ENCODE data around the gene FGF14. TPM values are rescaled to one million over a fixed set of nuclear protein-coding genes. Genes with fewer than 3 reads are reported as not detected.

FGF14 gene
- total and polyA plus RNA-seq, 2 donors (not counting 3 experiments of a cell fraction or from before 2014, with no cell fraction given) = not detected

DNA sequence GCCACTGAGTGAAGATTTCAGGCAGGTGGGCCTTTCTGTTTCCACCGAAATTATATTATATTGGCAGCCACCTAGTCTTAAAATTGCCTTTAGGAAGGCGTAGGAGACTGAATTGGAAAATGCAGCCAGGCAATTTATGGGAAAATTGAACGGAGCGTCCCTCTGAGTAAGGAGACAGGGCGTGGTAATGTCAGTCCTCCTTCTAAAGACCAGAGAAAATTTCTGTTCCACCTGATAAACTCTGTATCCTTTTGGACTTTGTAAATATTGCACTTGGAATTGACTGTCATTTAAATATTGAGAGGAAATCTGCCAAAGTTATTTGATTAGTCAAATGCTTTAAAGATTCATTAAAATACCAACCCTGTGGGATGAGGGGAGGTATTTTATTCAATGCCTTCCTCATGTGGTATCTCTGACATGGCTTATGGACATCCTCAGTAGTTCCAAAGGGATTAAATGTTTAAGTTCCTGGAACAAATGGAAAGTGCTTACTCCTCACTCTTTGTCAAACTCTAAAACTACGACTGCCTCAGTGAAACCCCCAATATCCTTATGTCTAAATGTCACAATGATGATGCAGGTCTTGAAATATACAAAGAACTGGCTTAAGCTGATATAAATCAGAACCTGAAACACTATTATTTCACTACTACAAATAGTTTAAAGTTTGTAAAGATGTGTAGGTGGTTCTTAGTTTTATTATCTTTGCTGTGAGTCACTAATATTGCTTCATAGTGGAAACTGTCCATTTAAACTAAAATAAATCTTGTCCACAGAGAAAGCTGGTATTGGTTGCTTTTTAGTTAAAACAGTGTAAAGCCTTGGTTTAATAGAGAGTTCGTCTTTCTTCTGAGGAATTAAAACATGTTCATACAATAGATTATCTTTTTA lies 203.2 kb downstream of the FGF14 start:
- POLR2A ChIA-PET = no interaction called here
- BruUV-seq (replicated peaks) = no TSS peak
- intact Hi-C loops (cut with micrococcal nuclease) (loop anchor here (5.0 to 10.0 kb wide), 5 partner anchors 194 to 714 kb away; partner anchors contain the start of gene ERCC5), dilution Hi-C loops (cut with MboI; ENCODE audit: extremely low pct_ligation_motif_present, low sequenced_read_pairs) (no loop called here)
- Histone ChIP-seq H3K79me2 (ENCODE audit: control insufficient read depth, insufficient read depth, low read length) (no peaks in the 10 kb centered on the region), H2AFZ (ENCODE audit: low read depth, low read length) (no peak overlapping the region), H3K4me2 (ENCODE audit: insufficient read depth, low read length) (no peak overlapping the region), H3K27me3 (ENCODE audit: control insufficient read depth in 2 of 2, insufficient read depth in 2 of 2, low read length in 2 of 2) (no peaks in the 10 kb centered on the region), H3K9ac (replicated peaks; ENCODE audit: extremely low read depth, insufficient read depth, low read length) (no peak overlapping the region), H3K9me1 (replicated peaks; ENCODE audit: control insufficient read depth, extremely low read depth, insufficient read depth, low read length) (no peaks in the 10 kb centered on the region), H3K4me1 (ENCODE audit: control insufficient read depth, extremely low read depth, insufficient read depth, low read length) (peaks cover 19% of the 10 kb centered on the region), H3K27ac (ENCODE audit: insufficient read depth, low read depth, low read length) (no peak overlapping the region), H4K20me1 (replicated peaks; ENCODE audit: control insufficient read depth, extremely low read depth, insufficient read depth, low read length) (no peaks in the 10 kb centered on the region), H3K9me3 (replicated peaks; ENCODE audit: control insufficient read depth, insufficient read depth, low read length) (no peaks in the 10 kb centered on the region), H3K36me3 (ENCODE audit: control insufficient read depth in 2 of 2, extremely low read depth in 1 of 2, insufficient read depth in 2 of 2, low read length in 2 of 2) (no peaks in the 10 kb centered on the region), H3K4me3 (replicated peaks in 1 of 3; ENCODE audit: insufficient read depth in 1 of 3, low read depth in 1 of 3, low read length in 3 of 3) (no peak overlapping the region)
- TF ChIP-seq MYC (IDR thresholded peaks at IDR 0.05; ENCODE audit: low read depth, low read length) (no peak), POLR2A (IDR thresholded peaks at IDR 0.05; ENCODE audit: low read depth, low read length) (no peak), GATA2 (IDR thresholded peaks at IDR 0.05; ENCODE audit: insufficient read depth, insufficient read length, low read depth, low read length) (no peak), JUN (IDR thresholded peaks at IDR 0.05; ENCODE audit: borderline replicate concordance, insufficient read depth, insufficient read length, low read depth) (no peak), CTCF (IDR thresholded peaks at IDR 0.05; ENCODE audit: extremely low read depth in 1 of 2, insufficient read depth in 1 of 2, low read depth in 1 of 2, low read length in 2 of 2) (no peak), EZH2 (IDR thresholded peaks at IDR 0.05; ENCODE audit: borderline replicate concordance, low read depth, low read length, severe bottlenecking) (no peak), MAX (IDR thresholded peaks at IDR 0.05; ENCODE audit: insufficient read depth, insufficient read length) (no peak), FOS (IDR thresholded peaks at IDR 0.05; ENCODE audit: borderline replicate concordance, insufficient read depth, low read length) (no peak), POLR2AphosphoS5 (IDR thresholded peaks at IDR 0.05; ENCODE audit: insufficient read depth, low read depth, low read length) (no peak)
- CTCF ChIA-PET = no interaction called here
- DNase-seq (ENCODE audit: low read depth, low spot score) (no peak), FAIRE-seq (no peak)
